ENCODE results near the gene NDUFA13. TPM values are rescaled to one million over a fixed set of nuclear protein-coding genes. Genes with fewer than 3 reads are reported as not detected.

Gene NDUFA13
- total RNA-seq, 1 experiment from 2014 or later: 130 TPM

GRCh38 chr19:19485998-19486290 lies 30.1 kb upstream of the NDUFA13 start:
- H3K4me1 ChIP-seq (replicated peaks): peaks cover 14% of the 10 kb centered on the region
- no peaks in the 10 kb centered on the region for H3K27me3 ChIP-seq (replicated peaks)
- H3K4me3 ChIP-seq: no peak overlapping the region
- peaks cover 21% of the 10 kb centered on the region for H3K36me3 ChIP-seq
- no peak overlapping the region for H3K27ac ChIP-seq
- DNase-seq (ENCODE audit: low read depth in 1 of 2, low spot score in 2 of 2): no peak
- no peaks in the 10 kb centered on the region for H3K9me3 ChIP-seq (replicated peaks)

GRCh38 chr19:19486343-19487076 lies 29.5 kb upstream of the NDUFA13 start:
- no peaks in the 10 kb centered on the region for H3K9me3 ChIP-seq (replicated peaks)
- no peak overlapping the region for H3K27ac ChIP-seq
- no peak for DNase-seq (ENCODE audit: low read depth in 1 of 2, low spot score in 2 of 2)
- H3K27me3 ChIP-seq (replicated peaks): no peaks in the 10 kb centered on the region
- no peak overlapping the region for H3K4me3 ChIP-seq
- peaks cover 14% of the 10 kb centered on the region for H3K4me1 ChIP-seq (replicated peaks)
- peaks cover 23% of the 10 kb centered on the region for H3K36me3 ChIP-seq

- Histone ChIP-seq H3K4me3 (no peak overlapping the region), H3K36me3 (peaks cover 26% of the 10 kb centered on the region), H3K27me3 (replicated peaks) (no peaks in the 10 kb centered on the region), H3K27ac (no peak overlapping the region), H3K4me1 (replicated peaks) (peaks cover 14% of the 10 kb centered on the region), H3K9me3 (replicated peaks) (no peaks in the 10 kb centered on the region)
- no peak for DNase-seq (ENCODE audit: low read depth in 1 of 2, low spot score in 2 of 2)
Observed at GRCh38 chr19:19487077-19487949, 28.7 kb upstream of the NDUFA13 start.

GRCh38 chr19:19487950-19488874 lies 27.8 kb upstream of the NDUFA13 start:
- DNase-seq (ENCODE audit: low read depth in 1 of 2, low spot score in 2 of 2): no peak
- H3K36me3 ChIP-seq: peaks cover 30% of the 10 kb centered on the region
- no peaks in the 10 kb centered on the region for H3K27me3 ChIP-seq (replicated peaks)
- no peak overlapping the region for H3K27ac ChIP-seq
- H3K4me1 ChIP-seq (replicated peaks): peaks cover 14% of the 10 kb centered on the region
- H3K4me3 ChIP-seq: no peak overlapping the region
- no peaks in the 10 kb centered on the region for H3K9me3 ChIP-seq (replicated peaks)

- Histone ChIP-seq H3K9me3 (replicated peaks) (no peaks in the 10 kb centered on the region), H3K27me3 (replicated peaks) (no peaks in the 10 kb centered on the region), H3K36me3 (peaks cover 35% of the 10 kb centered on the region), H3K4me1 (replicated peaks) (peaks cover 14% of the 10 kb centered on the region), H3K4me3 (no peak overlapping the region), H3K27ac (peak overlapping the region; percentile 30)
- peak; percentile 45 to 63 for DNase-seq (ENCODE audit: low read depth in 1 of 2, low spot score in 2 of 2)
Observed at GRCh38 chr19:19488875-19489690, 26.9 kb upstream of the NDUFA13 start.

GRCh38 chr19:19489804-19490204 lies 26.2 kb upstream of the NDUFA13 start:
- no peaks in the 10 kb centered on the region for H3K27me3 ChIP-seq (replicated peaks)
- no peak overlapping the region for H3K4me3 ChIP-seq
- peaks cover 43% of the 10 kb centered on the region for H3K36me3 ChIP-seq
- DNase-seq (ENCODE audit: low read depth in 1 of 2, low spot score in 2 of 2): no peak
- no peaks in the 10 kb centered on the region for H3K9me3 ChIP-seq (replicated peaks)
- H3K4me1 ChIP-seq (replicated peaks): peaks cover 14% of the 10 kb centered on the region
- no peak overlapping the region; the same call in 1 of the 2 replicates for H3K27ac ChIP-seq

- Histone ChIP-seq H3K4me3 (no peak overlapping the region), H3K36me3 (peaks cover 47% of the 10 kb centered on the region), H3K27ac (no peak overlapping the region), H3K27me3 (replicated peaks) (no peaks in the 10 kb centered on the region), H3K9me3 (replicated peaks) (no peaks in the 10 kb centered on the region), H3K4me1 (replicated peaks) (peaks cover 14% of the 10 kb centered on the region)
- DNase-seq (ENCODE audit: low read depth in 1 of 2, low spot score in 2 of 2): peak; percentile 59 to 78
Observed at GRCh38 chr19:19490214-19490968, 25.6 kb upstream of the NDUFA13 start.

- no peaks in the 10 kb centered on the region for H3K27me3 ChIP-seq (replicated peaks)
- DNase-seq (ENCODE audit: low read depth in 1 of 2, low spot score in 2 of 2): no peak
- peaks cover 56% of the 10 kb centered on the region for H3K36me3 ChIP-seq
- H3K27ac ChIP-seq: no peak overlapping the region
- H3K4me1 ChIP-seq (replicated peaks): peaks cover 14% of the 10 kb centered on the region
- H3K9me3 ChIP-seq (replicated peaks): no peaks in the 10 kb centered on the region
- H3K4me3 ChIP-seq: no peak overlapping the region
Observed at GRCh38 chr19:19491321-19492025, 24.6 kb upstream of the NDUFA13 start.

- H3K4me3 ChIP-seq: no peak overlapping the region
- peaks cover 14% of the 10 kb centered on the region for H3K4me1 ChIP-seq (replicated peaks)
- no peak overlapping the region for H3K27ac ChIP-seq
- H3K9me3 ChIP-seq (replicated peaks): no peaks in the 10 kb centered on the region
- DNase-seq (ENCODE audit: low read depth in 1 of 2, low spot score in 2 of 2): no peak
- no peaks in the 10 kb centered on the region for H3K27me3 ChIP-seq (replicated peaks)
- peaks cover 63% of the 10 kb centered on the region for H3K36me3 ChIP-seq
Observed at GRCh38 chr19:19492026-19492610, 23.9 kb upstream of the NDUFA13 start.

GRCh38 chr19:19493841-19494546 lies 22.0 kb upstream of the NDUFA13 start:
- Histone ChIP-seq H3K9me3 (replicated peaks) (no peaks in the 10 kb centered on the region), H3K4me3 (no peak overlapping the region), H3K4me1 (replicated peaks) (peaks cover 9% of the 10 kb centered on the region), H3K36me3 (peaks cover 82% of the 10 kb centered on the region), H3K27me3 (replicated peaks) (no peaks in the 10 kb centered on the region), H3K27ac (no peak overlapping the region)
- DNase-seq (ENCODE audit: low read depth in 1 of 2, low spot score in 2 of 2): no peak

Measured in SJSA1 (cell line).